OCI-LY7 (cell line): ENCODE measurements around the gene JPT2.

Experiments used
- CTCF ChIP-seq: fragments of 200-600 bp; sonication (generic); conservative IDR thresholded peaks from 2 replicates; pipeline ENCODE4 v1.5.1; 2014; ENCODE audit warnings: mild to moderate bottlenecking, antibody characterized with exemption, low read length, moderate library complexity, mixed read lengths
- EZH2phosphoT487 ChIP-seq: fragments of 200-600 bp; sonication (generic); IDR thresholded peaks from 2 replicates; pipeline ENCODE4 v1.6.1; 2018; ENCODE audit warnings: low read depth, borderline replicate concordance, mild to moderate bottlenecking, mixed run types, antibody characterized with exemption, low read length, moderate library complexity, mixed read lengths

- no peak for TF ChIP-seq CTCF
- no peak for TF ChIP-seq EZH2phosphoT487
Measured at GRCh38 chr16:1708768-1709180, 30.7 kb downstream of the JPT2 start.
